22Rv1 (cell line): ENCODE data around the gene BCL2L2.
"Not testable (repeated sequence)": the region's sequence is repeated elsewhere in the genome, so short reads cannot be mapped to it uniquely, and the experiment has no call there.

Experiments
- H3K27ac ChIP-seq: fragments of 450-650 bp; 2 replicates; pipeline ENCODE4 v1.5.1; 2017
- CTCF ChIP-seq: fragments of 450-650 bp; IDR thresholded peaks from 2 replicates; pipeline ENCODE4 v1.5.1; 2017; ENCODE audit warnings: mild to moderate bottlenecking
- ZFX ChIP-seq: fragments of 450-650 bp; IDR thresholded peaks from 2 replicates; pipeline ENCODE4 v1.6.1; 2017; ENCODE audit warnings: antibody characterized with exemption, borderline replicate concordance

Gene BCL2L2, protein sequence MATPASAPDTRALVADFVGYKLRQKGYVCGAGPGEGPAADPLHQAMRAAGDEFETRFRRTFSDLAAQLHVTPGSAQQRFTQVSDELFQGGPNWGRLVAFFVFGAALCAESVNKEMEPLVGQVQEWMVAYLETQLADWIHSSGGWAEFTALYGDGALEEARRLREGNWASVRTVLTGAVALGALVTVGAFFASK

DNA sequence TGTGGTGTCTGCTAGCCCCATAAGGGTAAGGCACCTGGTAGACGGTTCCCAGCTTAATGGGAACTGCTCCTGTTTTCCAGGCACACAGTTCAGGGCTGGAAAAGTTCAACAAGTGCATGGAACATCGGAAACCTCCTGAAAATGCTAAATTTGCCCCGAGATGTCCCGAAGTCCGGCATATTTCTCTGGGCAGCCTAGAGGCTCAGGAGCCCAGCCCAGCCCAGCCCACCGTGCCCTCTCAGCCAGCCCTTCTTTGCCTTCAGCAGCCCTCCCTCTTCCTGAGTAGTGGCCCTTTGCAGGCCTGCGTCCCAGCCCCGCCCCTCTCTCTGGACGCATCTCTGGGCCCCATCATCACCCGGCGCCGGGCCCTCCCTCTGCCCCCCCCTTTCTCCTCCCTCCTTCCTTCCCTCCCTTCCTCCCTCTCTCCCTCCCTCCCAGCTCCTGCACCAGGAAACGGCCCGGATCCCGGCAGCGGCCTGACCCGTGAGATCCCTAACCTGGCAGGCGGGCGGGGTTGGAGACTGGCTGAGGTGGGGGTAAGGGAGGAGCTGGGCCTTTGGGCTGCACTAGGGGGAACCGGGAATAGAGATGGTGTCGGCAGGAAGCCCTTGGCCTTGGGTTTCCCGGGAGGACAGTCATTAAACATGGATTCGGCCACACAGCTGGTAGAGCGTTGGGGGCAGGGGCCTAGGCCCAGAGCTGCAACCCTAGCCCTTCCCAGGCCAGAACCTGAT is at the start of gene BCL2L2:
Gene BCL2L2, plus strand, starts transcription at position 422 of the 734 bp plus-strand sequence. CDS start 935 bp downstream, outside the sequence.
- no peak for TF ChIP-seq CTCF
- TF ChIP-seq ZFX, result no peak
- H3K27ac ChIP-seq, result peak within 1 kb of the TSS; percentile 94

DNA sequence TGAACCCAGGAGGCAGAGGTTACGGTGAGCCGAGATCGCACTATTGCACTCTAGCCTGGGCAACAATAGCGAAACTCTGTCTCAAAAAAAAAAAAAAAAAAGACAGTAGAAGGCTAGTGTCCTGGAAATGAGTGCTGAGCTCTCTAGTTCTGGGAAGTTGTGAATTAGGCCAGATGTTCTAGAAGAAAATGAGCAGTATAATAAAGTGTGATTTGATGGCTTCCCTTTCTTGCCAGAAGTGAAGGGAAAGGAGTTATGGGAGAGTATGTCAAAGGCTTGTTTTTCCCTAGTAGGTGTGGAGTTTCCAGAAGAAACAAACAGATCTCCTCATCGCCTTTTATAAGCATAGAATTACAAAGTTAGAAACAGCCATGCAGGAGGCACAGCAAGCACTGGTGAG is 48.4 kb upstream of the BCL2L2 start:
- TF ChIP-seq ZFX, result no peak
- no peak overlapping the region for H3K27ac ChIP-seq

DNA sequence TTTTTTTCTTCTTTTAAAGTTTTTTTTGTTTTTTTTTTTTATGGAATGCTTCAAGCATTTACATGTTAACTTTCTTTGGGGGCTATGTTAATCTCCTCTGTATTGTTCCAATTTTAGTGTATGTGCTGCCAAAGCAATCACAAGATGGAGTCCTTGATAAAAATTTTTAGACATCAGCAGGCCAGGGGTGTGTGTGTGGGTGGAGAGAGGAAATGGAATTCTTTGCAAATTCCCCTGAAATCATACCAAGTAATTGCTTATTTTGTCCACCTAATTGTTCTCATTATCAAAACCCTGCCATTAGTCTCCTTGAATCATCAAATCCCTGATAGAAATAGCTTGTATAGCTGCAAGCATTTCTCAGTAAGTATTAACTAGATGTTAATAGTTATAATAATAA is 47.2 kb upstream of the BCL2L2 start:
- TF ChIP-seq CTCF (no peak), ZFX (no peak)
- H3K27ac ChIP-seq, result no peak overlapping the region

GRCh38 chr14:23260849-23261248 is 45.8 kb upstream of the BCL2L2 start:
- H3K27ac ChIP-seq, result not testable (repeated sequence)

DNA sequence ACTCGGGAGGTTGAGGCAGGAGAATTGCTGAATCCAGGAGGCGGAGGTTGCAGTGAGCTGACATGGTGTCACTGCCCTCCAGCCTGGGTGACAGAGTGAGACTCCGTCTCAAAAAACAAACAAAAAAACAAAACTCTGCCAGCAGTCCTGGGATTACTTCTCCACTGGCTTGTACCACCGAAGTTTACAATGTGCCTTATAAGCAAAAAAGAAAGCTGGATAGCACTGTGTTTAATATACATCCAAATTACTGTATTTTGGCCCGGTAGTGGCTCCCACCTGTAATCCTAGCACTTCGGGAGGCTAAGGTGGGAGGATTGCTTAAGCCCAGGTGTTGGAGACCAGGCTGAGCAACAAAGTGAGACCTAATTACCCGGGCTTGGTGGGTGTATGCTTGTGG is 37.4 kb upstream of the BCL2L2 start:
- TF ChIP-seq CTCF (no peak), ZFX (no peak)

DNA sequence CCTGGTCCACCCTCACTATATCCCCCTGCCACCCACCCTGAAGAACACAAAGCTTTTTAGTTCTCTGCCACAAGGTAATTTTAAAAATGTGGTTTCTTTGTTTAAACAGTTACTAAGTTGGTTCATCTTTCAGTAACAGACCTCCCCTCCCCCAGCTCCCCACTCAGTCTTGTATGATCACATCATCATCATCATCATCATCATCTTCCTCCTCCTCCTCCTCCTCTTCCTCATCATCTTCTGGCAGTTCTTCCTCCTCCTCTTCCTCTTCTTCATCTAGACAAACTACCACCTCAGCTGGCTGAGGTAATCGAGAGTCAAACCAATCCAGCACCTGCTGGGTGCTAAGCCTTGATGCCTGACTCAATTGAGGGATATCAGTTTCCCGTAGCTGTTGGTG is 31.2 kb upstream of the BCL2L2 start:
- TF ChIP-seq ZFX, result no peak
- no peak for TF ChIP-seq CTCF
- H3K27ac ChIP-seq, result no peak overlapping the region

More for the DNA sequence above, 37.4 kb upstream of the BCL2L2 start:
- no peak overlapping the region for H3K27ac ChIP-seq

GRCh38 chr14:23277189-23277588 is 29.4 kb upstream of the BCL2L2 start:
- no peak overlapping the region for H3K27ac ChIP-seq
- TF ChIP-seq CTCF (no peak), ZFX (no peak)

- not testable (repeated sequence) for H3K27ac ChIP-seq
Observed at GRCh38 chr14:23277928-23278327, 28.7 kb upstream of the BCL2L2 start.

GRCh38 chr14:23281247-23281646 is 25.4 kb upstream of the BCL2L2 start:
- TF ChIP-seq ZFX (no peak), CTCF (no peak)
- H3K27ac ChIP-seq, result no peak overlapping the region
